Stimulated activated CD4-positive, alpha-beta T cell treated with anti-CD3 and anti-CD28 coated beads, TNF-alpha, amount 100 ng/mL, for 1 hour (primary cell): Measurements from ENCODE around the gene ABCG4.
"Not testable (repeated sequence)": the region's sequence is repeated elsewhere in the genome, so short reads cannot be mapped to it uniquely, and the experiment has no call there.

ENCODE experiments used
- DNase-seq, 3 donors: peaks; one replicate each; pipeline ENCODE4 v3.0.0-alpha.2; 2020; ENCODE audit warnings: low read depth in 3 of 3, low spot score in 1 of 3

The ABCG4 gene

GRCh38 chr11:119180729-119181676 lies 32.2 kb downstream of the ABCG4 start:
- DNase-seq: no peak

GRCh38 chr11:119181677-119182412 lies 33.0 kb downstream of the ABCG4 start:
- DNase-seq: no peak

GRCh38 chr11:119184399-119184798 lies 35.5 kb downstream of the ABCG4 start:
- not testable (repeated sequence) for DNase-seq

- no peak for DNase-seq
Measured at GRCh38 chr11:119185981-119186634, 37.3 kb downstream of the ABCG4 start.

GRCh38 chr11:119187123-119187892 lies 38.5 kb downstream of the ABCG4 start:
- DNase-seq: no peak

- DNase-seq: no peak
Measured at GRCh38 chr11:119188067-119188466, 39.2 kb downstream of the ABCG4 start.

- no peak for DNase-seq
Measured at GRCh38 chr11:119188887-119189286, 40.0 kb downstream of the ABCG4 start.

- DNase-seq: no peak
Measured at GRCh38 chr11:119189393-119189792, 40.5 kb downstream of the ABCG4 start.

GRCh38 chr11:119190531-119190930 lies 41.7 kb downstream of the ABCG4 start:
- no peak for DNase-seq

- DNase-seq: not testable (repeated sequence)
Measured at GRCh38 chr11:119191265-119191664, 42.4 kb downstream of the ABCG4 start.

- no peak for DNase-seq
Measured at GRCh38 chr11:119192111-119192510, 43.3 kb downstream of the ABCG4 start.

GRCh38 chr11:119193001-119193400 lies 44.1 kb downstream of the ABCG4 start:
- no peak for DNase-seq

GRCh38 chr11:119193626-119194025 lies 44.8 kb downstream of the ABCG4 start:
- DNase-seq: no peak

GRCh38 chr11:119194811-119195440 lies 46.1 kb downstream of the ABCG4 start:
- no peak for DNase-seq

- no peak for DNase-seq
Measured at GRCh38 chr11:119195680-119196079, 46.8 kb downstream of the ABCG4 start.

GRCh38 chr11:119196833-119197483 lies 48.1 kb downstream of the ABCG4 start:
- peak; percentile 7 to 59 (median 44) for DNase-seq

GRCh38 chr11:119198925-119199324 lies 50.1 kb downstream of the ABCG4 start:
- no peak for DNase-seq

- not testable (repeated sequence) for DNase-seq
Measured at GRCh38 chr11:119201236-119201635, 52.4 kb downstream of the ABCG4 start.

GRCh38 chr11:119202554-119202953 lies 53.7 kb downstream of the ABCG4 start:
- no peak for DNase-seq

- no peak for DNase-seq
Measured at GRCh38 chr11:119204066-119204465, 55.2 kb downstream of the ABCG4 start.
